Right atrium auricular region (tissue), 2 donors: ENCODE measurements around the gene EXOC3L2. TPM values are rescaled to one million over a fixed set of nuclear protein-coding genes. Genes with fewer than 3 reads are reported as not detected.

Experiments used
- DNase-seq: peaks from one replicate; pipeline ENCODE4 v3.0.0-alpha.2; 2019; ENCODE audit warnings: low spot score
- H3K27ac ChIP-seq, 2 donors: fragments of 200-600 bp; sonication (generic); 1 replicate in 1 of 2; 2 replicates in 1 of 2; pipeline ENCODE4 v1.5.1; 2016 to 2019
- H3K27me3 ChIP-seq, 2 donors: fragments of 200-600 bp; sonication (generic); one replicate each; pipeline versions ENCODE4 v1.5.1 to v1.6.0; 2017 to 2019
- H3K36me3 ChIP-seq: fragments of 200-600 bp; sonication (generic); one replicate; pipeline ENCODE4 v1.5.1; 2016
- H3K4me1 ChIP-seq, 2 donors: fragments of 200-600 bp; sonication (generic); one replicate each; pipeline versions ENCODE4 v1.5.1 to v1.6.0; 2017 to 2019
- H3K4me3 ChIP-seq, 2 donors: fragments of 200-600 bp; sonication (generic); 1 replicate in 1 of 2; 2 replicates in 1 of 2; pipeline ENCODE4 v1.5.1; 2017 to 2019; ENCODE audit warnings: mild to moderate bottlenecking in 1 of 2, moderate library complexity in 1 of 2
- H3K9me3 ChIP-seq, 2 donors: fragments of 200-600 bp; sonication (generic); one replicate each; pipeline ENCODE4 v1.5.1; 2019
- total RNA-seq, 2 donors: library from RNA; depleted of rRNA; stranded (reverse); fragments of >200 nt; gene quantifications; one replicate each; pipeline ENCODE4 v1.1.0, GENCODE V29; 2016
- TF ChIP-seq, protein P1 (sequence below), 2 donors: fragments of 200-600 bp; sonication (generic); IDR thresholded peaks; one replicate each; pipeline ENCODE4 v1.5.1; 2019; ENCODE audit warnings: antibody characterized with exemption in 2 of 2

Gene EXOC3L2
- total RNA-seq, 2 donors from 2014 or later, result 3.0 to 8.2 TPM

DNA sequence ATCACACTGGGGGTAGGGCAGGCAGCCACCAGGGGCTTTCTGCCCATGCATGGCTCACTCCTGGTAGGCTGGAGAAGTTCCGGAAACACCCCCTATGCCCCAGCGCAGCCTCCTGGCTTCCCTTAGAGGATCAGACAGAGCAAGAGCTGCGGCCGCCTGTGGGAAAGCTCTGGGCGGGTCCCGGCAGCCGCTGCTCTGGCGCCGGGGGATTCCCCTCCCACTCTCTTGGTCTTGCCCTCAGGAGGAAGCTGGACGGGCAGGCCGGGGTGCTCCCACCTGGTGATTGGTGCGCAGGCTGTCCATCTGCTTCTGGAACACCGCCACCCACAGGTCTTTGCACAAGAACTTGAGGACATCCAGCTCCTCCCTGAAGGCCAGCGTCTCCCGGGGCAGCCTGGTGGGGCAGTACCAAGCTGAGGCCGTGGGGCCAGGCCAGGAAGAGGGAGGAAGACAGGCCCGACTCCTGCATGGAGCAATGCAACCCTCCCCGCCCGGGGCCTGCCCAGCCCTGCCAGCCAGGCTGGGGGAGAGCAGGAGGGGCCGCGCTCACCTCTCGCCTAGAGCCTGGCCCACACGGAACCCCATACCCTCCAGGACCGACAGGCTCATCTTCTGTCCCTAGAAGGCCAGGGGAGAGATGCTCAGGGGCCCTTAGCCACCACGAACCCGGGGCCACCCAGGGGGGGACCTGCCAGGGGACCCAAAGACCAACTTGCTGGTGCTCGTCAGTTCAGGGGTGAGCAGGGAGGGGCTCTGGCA, 80.5 kb downstream of the EXOC3L2 start:
- Histone ChIP-seq H3K9me3 (no peaks in the 10 kb centered on the region), H3K27ac (no peak overlapping the region), H3K4me3 (no peak overlapping the region), H3K27me3 (no peaks in the 10 kb centered on the region), H3K4me1 (peaks cover 0 to 32% of the 10 kb centered on the region in 2 donors), H3K36me3 (no peaks in the 10 kb centered on the region)
- TF ChIP-seq, protein P1, sequence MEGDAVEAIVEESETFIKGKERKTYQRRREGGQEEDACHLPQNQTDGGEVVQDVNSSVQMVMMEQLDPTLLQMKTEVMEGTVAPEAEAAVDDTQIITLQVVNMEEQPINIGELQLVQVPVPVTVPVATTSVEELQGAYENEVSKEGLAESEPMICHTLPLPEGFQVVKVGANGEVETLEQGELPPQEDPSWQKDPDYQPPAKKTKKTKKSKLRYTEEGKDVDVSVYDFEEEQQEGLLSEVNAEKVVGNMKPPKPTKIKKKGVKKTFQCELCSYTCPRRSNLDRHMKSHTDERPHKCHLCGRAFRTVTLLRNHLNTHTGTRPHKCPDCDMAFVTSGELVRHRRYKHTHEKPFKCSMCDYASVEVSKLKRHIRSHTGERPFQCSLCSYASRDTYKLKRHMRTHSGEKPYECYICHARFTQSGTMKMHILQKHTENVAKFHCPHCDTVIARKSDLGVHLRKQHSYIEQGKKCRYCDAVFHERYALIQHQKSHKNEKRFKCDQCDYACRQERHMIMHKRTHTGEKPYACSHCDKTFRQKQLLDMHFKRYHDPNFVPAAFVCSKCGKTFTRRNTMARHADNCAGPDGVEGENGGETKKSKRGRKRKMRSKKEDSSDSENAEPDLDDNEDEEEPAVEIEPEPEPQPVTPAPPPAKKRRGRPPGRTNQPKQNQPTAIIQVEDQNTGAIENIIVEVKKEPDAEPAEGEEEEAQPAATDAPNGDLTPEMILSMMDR (IDR thresholded peaks at IDR 0.05), result no peak
- peak; percentile 67 for DNase-seq

DNA sequence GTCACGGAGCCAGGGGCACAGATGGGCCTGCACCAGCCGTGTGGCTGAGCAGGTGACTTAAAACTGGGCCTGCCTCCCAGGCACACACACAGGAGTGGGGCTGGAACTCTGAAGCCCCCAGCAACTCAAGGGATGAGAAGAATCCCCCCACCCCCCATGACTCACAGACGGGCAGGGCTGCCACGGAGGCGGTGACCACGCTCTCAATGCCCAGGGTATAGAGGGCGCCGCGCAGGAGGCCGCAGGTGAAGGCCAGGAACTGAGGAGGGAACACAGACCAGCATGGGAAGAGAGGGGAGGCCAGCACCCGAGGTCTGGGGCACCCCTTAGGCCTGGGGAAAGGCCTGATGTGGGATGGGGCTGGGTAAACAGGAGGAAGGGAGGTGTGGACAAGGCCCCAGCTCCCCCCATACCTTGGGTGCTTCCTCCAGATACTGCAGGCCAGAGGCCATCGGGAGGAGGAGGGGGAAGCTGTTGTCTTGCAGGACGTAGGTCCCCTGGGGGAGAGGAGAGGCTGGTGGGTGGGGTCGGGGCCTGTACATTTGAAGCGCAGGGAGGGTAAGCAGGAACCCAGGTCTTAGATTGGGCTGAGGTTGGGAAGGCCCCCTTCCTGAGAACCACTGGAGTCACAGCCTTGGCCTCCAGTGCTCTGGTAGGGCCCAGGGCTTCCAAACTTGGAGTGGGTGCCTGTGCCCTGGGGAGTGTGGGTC, 81.3 kb downstream of the EXOC3L2 start:
- no peak overlapping the region for H3K4me3 ChIP-seq
- no peaks in the 10 kb centered on the region for H3K36me3 ChIP-seq
- DNase-seq, result no peak
- no peak overlapping the region for H3K27ac ChIP-seq
- H3K27me3 ChIP-seq, result no peaks in the 10 kb centered on the region
- H3K4me1 ChIP-seq, result peaks cover 0 to 30% of the 10 kb centered on the region in 2 donors
- TF ChIP-seq, protein P1 (IDR thresholded peaks at IDR 0.05), result no peak
- H3K9me3 ChIP-seq, result no peaks in the 10 kb centered on the region

DNA sequence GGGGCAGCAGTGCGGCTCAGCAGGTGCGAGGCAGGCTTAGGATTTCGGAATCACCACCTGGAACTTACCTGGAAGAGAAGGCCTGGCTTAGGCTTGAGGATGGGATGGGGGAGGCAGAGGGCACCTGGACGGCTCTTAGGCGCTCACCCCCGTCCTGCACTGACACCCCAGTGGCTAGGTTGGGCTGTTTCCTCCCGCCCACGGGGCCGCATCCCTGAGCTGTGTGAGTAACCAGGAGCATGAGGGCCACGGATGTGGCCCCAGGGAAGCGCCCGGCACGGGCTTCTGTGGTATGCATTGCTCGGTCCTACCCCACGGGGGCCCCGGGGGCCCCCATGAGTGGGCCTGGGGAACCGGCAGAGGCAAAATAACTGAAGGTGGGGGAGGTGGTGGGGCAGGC, 82.1 kb downstream of the EXOC3L2 start:
- H3K4me1 ChIP-seq, result peaks cover 0 to 28% of the 10 kb centered on the region in 2 donors
- H3K27me3 ChIP-seq, result no peaks in the 10 kb centered on the region
- H3K27ac ChIP-seq, result no peak overlapping the region
- no peak for DNase-seq
- no peaks in the 10 kb centered on the region for H3K9me3 ChIP-seq
- no peak overlapping the region for H3K4me3 ChIP-seq
- TF ChIP-seq, protein P1 (IDR thresholded peaks at IDR 0.05), result no peak
- no peaks in the 10 kb centered on the region for H3K36me3 ChIP-seq

DNA sequence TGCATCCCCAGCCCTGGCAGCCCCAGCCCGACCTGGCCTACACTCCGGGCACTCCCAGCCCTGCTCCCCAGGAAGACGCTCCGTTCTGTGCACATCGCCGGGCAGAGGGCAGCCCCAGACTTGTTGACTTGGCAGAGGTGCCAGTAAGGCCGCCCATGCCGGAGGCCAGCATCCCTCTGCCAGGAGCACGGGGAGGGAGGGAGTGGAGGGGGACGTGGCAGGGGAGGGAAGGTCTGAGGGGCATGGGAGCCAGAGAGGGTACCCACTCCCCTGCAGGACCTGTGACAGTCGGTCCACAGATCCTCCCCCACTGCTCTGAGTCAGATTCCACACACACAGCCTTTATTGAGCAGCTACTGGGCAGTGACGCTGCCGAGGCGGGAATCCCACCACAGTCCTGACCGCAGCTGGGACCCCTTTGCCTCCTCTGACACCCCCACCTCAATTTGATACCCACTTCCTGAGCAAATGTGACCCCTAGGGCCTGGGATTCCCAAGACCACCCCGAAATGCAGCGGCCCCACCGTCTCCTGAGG, 82.5 kb downstream of the EXOC3L2 start:
- H3K4me3 ChIP-seq, result no peak overlapping the region
- DNase-seq, result no peak
- no peak overlapping the region for H3K27ac ChIP-seq
- no peaks in the 10 kb centered on the region for H3K27me3 ChIP-seq
- no peaks in the 10 kb centered on the region for H3K36me3 ChIP-seq
- TF ChIP-seq, protein P1 (IDR thresholded peaks at IDR 0.05), result no peak
- H3K9me3 ChIP-seq, result no peaks in the 10 kb centered on the region
- H3K4me1 ChIP-seq, result peaks cover 0 to 28% of the 10 kb centered on the region in 2 donors

Other genes with a start within 250 kb of the EXOC3L2 start
- gene RELB, start 243.9 kb downstream of the EXOC3L2 start, total RNA-seq, result 1 to 10 TPM; 1.3 to 3.1 TPM
- 10 to 100 TPM; 29.6 to 31.3 TPM for gene CLASRP, start 206.4 kb downstream of the EXOC3L2 start, total RNA-seq
- gene ZNF296, start 168.9 kb downstream of the EXOC3L2 start, total RNA-seq, result under 1 TPM in 1 of 2 donors, not detected in 1; 0.43 TPM
- 10 to 100 TPM; 11.3 to 20.0 TPM for gene GEMIN7, start 166.1 kb downstream of the EXOC3L2 start, total RNA-seq
- gene PPP1R37, start 152.2 kb downstream of the EXOC3L2 start, total RNA-seq, result 10 to 100 TPM; 21.7 to 22.9 TPM
- under 1 TPM; 0.16 to 0.22 TPM for gene NKPD1, start 84.4 kb downstream of the EXOC3L2 start, total RNA-seq
- 10 to 100 TPM; 17.9 to 22.8 TPM for gene TRAPPC6A, start 67.2 kb downstream of the EXOC3L2 start, total RNA-seq
- 1 to 10 TPM; 5.0 to 5.6 TPM for gene BLOC1S3, start 66.6 kb downstream of the EXOC3L2 start, total RNA-seq
- 10 to 100 TPM; 18.2 to 24.1 TPM for gene MARK4, start 5.9 kb upstream of the EXOC3L2 start, total RNA-seq
- 1,000 to 10,000 TPM; 3,033 to 6,121 TPM for gene CKM, start 77.5 kb upstream of the EXOC3L2 start, total RNA-seq
- gene KLC3, start 95.3 kb upstream of the EXOC3L2 start, total RNA-seq, result under 1 TPM in 1 of 2 donors, not detected in 1; 0.75 TPM
- 10 to 100 TPM in 1 of 2 donors, 1 to 10 TPM in 1; 8.6 to 11.2 TPM for gene ERCC2, start 125.2 kb upstream of the EXOC3L2 start, total RNA-seq
- gene PPP1R13L, start 159.7 kb upstream of the EXOC3L2 start, total RNA-seq, result 100 to 1,000 TPM; 112 to 230 TPM
- gene POLR1G, start 161.2 kb upstream of the EXOC3L2 start, total RNA-seq, result 1 to 10 TPM; 5.5 to 5.6 TPM
- 100 to 1,000 TPM; 110 to 126 TPM for gene ERCC1, start 178.5 kb upstream of the EXOC3L2 start, total RNA-seq
- gene FOSB, start 222.6 kb upstream of the EXOC3L2 start, total RNA-seq, result 10 to 100 TPM; 17.8 to 19.7 TPM